Stimulated activated CD4-positive, alpha-beta T cell treated with anti-CD3 and anti-CD28 coated beads, TNF-alpha, amount 100 ng/mL, for 48 hours (primary cell): ENCODE measurements around the gene PAX4.
"Not testable (repeated sequence)": the region's sequence is repeated elsewhere in the genome, so short reads cannot be mapped to it uniquely, and the experiment has no call there.

Source experiments
- DNase-seq, 3 donors: peaks; one replicate each; pipeline ENCODE4 v3.0.0-alpha.2; 2020; ENCODE audit warnings: low read depth in 3 of 3

The PAX4 gene

GRCh38 chr7:127586346-127586745, 31.6 kb downstream of the PAX4 start:
- no peak for DNase-seq

GRCh38 chr7:127585044-127585953, 32.6 kb downstream of the PAX4 start, which contains the start of gene GCC1:
GCC1 (minus strand) TSS chr7:127585596; CDS start chr7:127585182, 414 bp downstream.
- DNase-seq: peak; percentile 85 to 91 (median 89)

GRCh38 chr7:127584648-127585043, 33.3 kb downstream of the PAX4 start:
- no peak for DNase-seq

DNA sequence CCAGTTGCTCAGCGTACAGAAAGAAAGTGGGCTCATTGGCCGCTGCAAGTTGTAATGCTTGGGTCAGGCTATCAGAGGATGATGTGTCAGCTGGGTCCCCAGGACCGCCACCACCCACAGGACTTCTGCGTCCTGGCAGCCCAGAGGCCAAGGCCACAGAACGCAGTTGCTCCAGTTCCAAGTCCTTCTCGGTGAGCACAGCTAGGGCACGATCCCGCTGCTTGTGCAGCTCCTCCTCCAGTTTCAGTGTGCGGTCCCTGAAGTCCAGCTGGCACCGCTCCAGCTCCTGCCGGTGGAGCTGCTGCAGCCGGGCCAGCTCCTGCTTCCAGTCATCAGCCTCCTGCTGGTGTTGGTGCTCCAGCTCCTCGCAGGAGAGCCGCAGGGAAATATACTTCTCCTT, 35.6 kb downstream of the PAX4 start:
- DNase-seq: no peak

- DNase-seq: no peak
Observed at GRCh38 chr7:127581716-127582115, 36.2 kb downstream of the PAX4 start.

DNA sequence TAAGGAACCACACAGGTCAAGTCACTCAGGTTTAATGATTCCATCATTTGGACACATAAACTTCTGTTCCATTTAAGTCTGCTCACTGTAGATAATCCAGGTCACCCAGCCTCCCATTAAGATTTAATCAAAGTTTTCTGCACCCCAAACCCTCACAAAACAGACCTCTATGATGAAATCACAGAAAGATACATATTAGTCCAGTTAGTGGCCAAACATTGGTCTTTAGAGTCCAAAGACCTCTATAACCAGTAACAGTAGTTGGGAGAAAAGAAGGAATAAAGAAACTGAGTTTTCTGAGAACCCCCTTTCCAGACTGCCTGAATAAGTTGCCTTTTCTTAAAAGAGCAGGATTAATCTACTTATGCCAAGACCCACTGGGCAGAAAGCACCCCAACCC, 37.3 kb downstream of the PAX4 start:
- DNase-seq: no peak

DNA sequence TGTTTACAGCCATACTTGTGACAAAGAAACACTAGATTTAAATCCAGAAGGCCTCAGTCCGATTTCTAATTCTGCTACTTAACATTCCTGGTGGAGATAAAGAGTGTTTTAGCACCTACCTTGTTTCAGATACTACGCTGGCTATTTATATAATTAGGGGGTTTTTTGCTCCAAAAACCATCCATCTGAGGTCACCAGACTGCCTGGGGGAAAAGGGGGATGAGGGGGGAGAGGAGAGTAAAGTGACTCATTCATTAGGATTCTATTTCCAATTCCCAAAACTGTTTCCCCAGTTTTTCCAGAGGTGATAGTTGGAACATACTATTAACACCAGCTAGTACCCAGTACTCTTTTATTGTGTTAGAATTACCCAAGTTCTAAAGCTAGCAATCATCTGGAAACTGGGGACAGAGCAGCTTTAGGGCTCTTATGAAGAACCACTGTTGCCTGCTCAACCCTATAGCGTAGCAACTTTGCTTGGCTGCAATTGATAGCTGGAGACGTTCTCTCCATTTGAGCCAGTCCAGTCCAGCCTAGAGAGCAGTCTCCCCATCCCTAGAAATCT, 39.1 kb downstream of the PAX4 start:
- DNase-seq: no peak

DNA sequence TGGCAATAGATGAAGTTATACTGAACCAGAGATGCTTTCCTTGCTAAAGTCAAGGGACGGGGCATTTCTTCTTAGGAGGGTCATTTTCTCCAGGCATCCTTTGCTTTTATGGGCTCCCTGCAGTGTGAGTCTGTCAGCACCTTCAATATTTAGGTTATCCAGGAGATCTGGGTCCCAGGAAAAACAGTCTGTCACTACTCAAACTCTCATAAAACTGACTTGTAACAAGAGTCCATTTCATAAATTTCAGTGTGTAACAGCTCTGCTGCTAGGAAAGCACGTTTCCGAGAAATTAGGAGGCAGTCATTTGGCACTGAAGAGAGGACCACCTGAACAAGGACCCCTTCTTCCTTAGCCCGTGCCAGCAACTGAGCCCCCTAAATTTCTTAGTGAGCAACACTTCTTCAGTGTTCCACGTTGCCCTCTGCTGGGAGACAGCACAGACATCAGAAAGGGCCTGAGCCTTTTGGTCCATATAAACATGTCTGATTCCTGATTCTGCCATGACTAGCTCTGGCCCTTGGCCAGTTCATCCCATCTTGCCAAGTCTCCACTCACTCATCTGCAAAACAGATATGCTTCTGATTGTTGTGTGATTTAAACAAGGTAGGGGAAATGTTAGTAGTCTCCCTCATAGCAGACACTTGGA, 39.8 kb downstream of the PAX4 start:
- no peak for DNase-seq

- no peak for DNase-seq
Observed at GRCh38 chr7:127571741-127572505, 46.0 kb downstream of the PAX4 start.

GRCh38 chr7:127568034-127568433, 49.9 kb downstream of the PAX4 start:
- not testable (repeated sequence) for DNase-seq

DNA sequence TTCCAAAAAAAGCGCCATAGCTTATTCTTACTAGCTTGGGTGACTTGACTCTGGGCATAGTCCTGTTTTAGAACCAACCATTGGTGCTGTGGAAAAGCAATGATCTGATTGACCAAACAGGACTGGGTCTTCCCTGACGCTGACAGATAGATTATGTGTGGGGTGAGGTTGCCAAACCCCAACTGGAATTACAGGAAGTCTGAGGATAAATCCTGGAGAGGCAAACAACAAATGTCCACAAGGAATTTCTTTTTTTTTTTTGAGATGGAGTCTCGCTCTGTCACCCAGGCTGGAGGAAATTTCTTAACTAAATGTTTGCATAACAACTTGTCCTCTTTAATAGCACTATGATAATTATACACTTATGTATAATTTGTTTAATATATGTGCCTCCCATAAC, 51.7 kb downstream of the PAX4 start:
- no peak for DNase-seq
